ENCODE data around the gene SELPLG.

DNA sequence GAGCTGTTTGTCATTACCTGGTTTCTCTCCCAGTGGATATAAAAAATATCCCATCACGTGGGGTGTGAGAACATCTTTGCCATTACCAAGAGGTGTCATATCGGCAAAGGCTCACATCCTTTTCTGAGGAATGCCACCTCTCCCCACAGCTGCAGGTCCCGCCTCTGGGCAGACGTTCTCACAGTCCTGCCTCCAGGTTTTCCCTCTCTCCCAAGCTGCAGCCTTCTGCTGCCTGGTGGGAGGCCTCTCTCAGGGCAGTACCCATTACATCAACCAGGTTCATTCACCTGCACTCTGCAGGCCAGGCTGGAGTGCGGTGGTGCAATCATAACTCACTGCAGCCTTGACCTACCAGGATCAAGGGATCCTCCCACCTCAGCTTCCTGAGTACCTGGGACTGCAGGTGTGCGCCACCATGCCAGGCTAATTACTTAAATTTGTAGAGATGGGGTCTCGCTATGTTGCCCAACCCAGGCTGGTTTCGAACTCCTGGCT, 20.9 kb downstream of the SELPLG start:
- TF ChIP-seq EZH2 (optimal IDR thresholded peaks at IDR 0.05; ENCODE audit: low read depth, low read length): no peak
- TF ChIP-seq, protein P1, sequence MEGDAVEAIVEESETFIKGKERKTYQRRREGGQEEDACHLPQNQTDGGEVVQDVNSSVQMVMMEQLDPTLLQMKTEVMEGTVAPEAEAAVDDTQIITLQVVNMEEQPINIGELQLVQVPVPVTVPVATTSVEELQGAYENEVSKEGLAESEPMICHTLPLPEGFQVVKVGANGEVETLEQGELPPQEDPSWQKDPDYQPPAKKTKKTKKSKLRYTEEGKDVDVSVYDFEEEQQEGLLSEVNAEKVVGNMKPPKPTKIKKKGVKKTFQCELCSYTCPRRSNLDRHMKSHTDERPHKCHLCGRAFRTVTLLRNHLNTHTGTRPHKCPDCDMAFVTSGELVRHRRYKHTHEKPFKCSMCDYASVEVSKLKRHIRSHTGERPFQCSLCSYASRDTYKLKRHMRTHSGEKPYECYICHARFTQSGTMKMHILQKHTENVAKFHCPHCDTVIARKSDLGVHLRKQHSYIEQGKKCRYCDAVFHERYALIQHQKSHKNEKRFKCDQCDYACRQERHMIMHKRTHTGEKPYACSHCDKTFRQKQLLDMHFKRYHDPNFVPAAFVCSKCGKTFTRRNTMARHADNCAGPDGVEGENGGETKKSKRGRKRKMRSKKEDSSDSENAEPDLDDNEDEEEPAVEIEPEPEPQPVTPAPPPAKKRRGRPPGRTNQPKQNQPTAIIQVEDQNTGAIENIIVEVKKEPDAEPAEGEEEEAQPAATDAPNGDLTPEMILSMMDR (IDR thresholded peaks at IDR 0.05; ENCODE audit: low read length): no peak
- no peak for TF ChIP-seq EZH2phosphoT487 (IDR thresholded peaks at IDR 0.05; ENCODE audit: low read length)
